Sigmoid colon (tissue), 4 donors: ENCODE measurements around the gene LRRC28.

Source experiments
- CTCF ChIP-seq, 4 experiments: fragments of 450-650 bp in 3 of 4; fragments of 200-600 bp in 1 of 4; IDR thresholded peaks; one replicate each; pipeline ENCODE4 v1.5.1; 2016 to 2019; ENCODE audit warnings: antibody characterized with exemption in 4 of 4, mild to moderate bottlenecking in 3 of 4, moderate library complexity in 2 of 4
- EP300 ChIP-seq, 4 donors: sonication (generic); formaldehyde crosslinking; IDR thresholded peaks; one replicate each; pipeline ENCODE4 v1.6.1; 2017; ENCODE audit warnings: antibody characterized with exemption in 4 of 4
- POLR2A ChIP-seq, 2 donors: fragments of 450-650 bp; IDR thresholded peaks; one replicate each; pipeline ENCODE4 v1.6.1; 2016; ENCODE audit warnings: antibody characterized with exemption in 2 of 2, mild to moderate bottlenecking in 2 of 2, moderate library complexity in 2 of 2
- POLR2AphosphoS5 ChIP-seq, 4 donors: sonication (generic); formaldehyde crosslinking; IDR thresholded peaks; one replicate each; pipeline ENCODE4 v1.6.1; 2017; ENCODE audit warnings: antibody characterized with exemption in 4 of 4

DNA sequence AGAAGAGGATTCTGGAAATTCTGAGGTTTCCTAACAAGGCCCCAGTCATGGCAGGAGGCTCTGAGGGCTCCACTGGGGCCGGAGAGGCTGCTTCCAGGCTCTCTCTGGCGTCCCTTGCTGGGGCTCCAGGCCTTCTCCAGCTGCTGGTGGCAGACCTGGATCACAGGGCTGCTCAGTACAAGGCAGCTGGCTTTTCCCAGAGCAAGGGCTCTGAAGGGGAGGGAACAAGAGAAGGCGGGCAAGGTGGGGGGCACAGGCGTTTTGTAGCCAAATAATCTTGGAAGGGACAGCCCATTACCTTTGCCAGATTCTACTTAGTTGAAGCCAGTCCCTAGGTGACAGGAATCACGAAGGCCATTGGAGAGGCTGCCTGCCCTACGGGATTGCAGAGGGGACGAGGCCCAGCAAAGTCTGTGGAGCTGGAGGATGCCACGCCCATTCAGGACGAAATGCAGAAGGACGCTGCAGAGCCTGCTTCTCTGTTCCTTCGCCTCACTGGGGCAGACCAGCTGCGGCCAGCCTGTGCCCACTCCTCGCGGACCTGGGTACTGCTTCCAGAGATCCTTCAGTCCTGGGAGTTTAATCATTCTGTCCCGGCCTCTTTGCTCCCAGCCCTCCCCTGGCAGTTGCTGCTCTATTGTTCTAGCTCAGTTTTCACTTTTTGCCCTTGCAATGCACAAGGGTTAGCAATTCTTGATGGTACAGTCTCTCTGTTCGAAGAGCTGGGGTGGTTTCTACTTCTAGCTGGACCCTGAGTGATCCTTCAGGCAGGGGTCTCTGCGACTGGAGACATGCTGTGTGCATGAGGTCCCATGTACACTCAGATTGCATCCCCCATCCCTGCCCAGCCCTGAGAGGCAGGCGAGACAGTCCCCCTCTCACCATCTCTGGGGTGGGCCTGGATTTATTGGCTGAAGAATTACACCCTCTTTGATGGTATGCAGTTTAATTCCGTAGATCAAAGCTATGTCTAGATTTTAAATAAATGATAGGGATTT is 165.2 kb downstream of the LRRC28 start:
- TF ChIP-seq CTCF (IDR thresholded peaks at IDR 0.05) (no peak), POLR2A (IDR thresholded peaks at IDR 0.05) (no peak), EP300 (IDR thresholded peaks at IDR 0.05) (no peak), POLR2AphosphoS5 (IDR thresholded peaks at IDR 0.05) (no peak)
